ENCODE data around the gene CNOT6. TPM values are rescaled to one million over a fixed set of nuclear protein-coding genes. Genes with fewer than 3 reads are reported as not detected.

CNOT6 gene
- total RNA-seq, 1 experiment from 2014 or later, result 59.1 TPM

DNA sequence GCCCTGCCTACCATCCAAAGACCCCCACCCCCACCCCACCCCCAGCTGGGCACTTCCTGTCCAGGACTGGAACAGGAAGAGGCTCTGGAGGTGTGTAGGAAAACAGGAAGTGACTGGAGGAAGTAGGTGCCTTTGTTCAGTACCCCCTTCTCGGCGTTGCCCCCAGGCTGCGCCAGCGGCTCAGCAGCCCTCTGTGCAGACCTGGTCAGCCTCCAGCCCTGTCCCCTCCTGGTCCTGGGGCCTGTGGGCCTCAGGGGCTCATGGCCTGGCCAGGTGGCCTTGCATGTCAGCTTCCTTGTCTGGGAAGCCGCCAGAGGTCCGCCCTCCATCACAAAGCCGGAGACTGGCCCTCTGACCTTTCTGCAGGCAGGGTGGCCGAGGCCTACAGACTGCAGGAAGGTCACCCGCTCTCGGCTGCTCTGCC is 129.2 kb downstream of the CNOT6 start:
- no TSS peak for BruUV-seq (replicated peaks)
- no peak overlapping the region for H3K4me3 ChIP-seq (replicated peaks in 1 of 2; ENCODE audit: low read depth in 1 of 2, low read length in 2 of 2)
- no peaks in the 10 kb centered on the region for H3K79me2 ChIP-seq (ENCODE audit: insufficient read depth, low read length)
- no peaks in the 10 kb centered on the region for H3K9me2 ChIP-seq (ENCODE audit: insufficient read depth)
- ATAC-seq (no peak), DNase-seq (ENCODE audit: low read depth, low spot score) (no peak)
- H3K4me2 ChIP-seq (ENCODE audit: low read length), result no peak overlapping the region
- H3K27ac ChIP-seq (ENCODE audit: low read depth, low read length), result no peak overlapping the region; the same call in 1 of the 2 replicates
- CTCF ChIA-PET, result no interaction called here
- H3K9ac ChIP-seq (ENCODE audit: low read length), result no peak overlapping the region
- H3K27me3 ChIP-seq (ENCODE audit: insufficient read depth, low read length), result no peaks in the 10 kb centered on the region
- POLR2A ChIA-PET, result no interaction called here
- no peak overlapping the region for H2AFZ ChIP-seq (ENCODE audit: low read depth, low read length, poor library complexity, severe bottlenecking)
- no peaks in the 10 kb centered on the region for H4K20me1 ChIP-seq (ENCODE audit: insufficient read depth)
- H3K4me1 ChIP-seq (ENCODE audit: control insufficient read depth in 1 of 2, insufficient read depth in 2 of 2, low read length in 2 of 2), result no peaks in the 10 kb centered on the region
- H3K36me3 ChIP-seq (ENCODE audit: control insufficient read depth in 1 of 2, insufficient read depth in 2 of 2, low read length in 2 of 2), result no peaks in the 10 kb centered on the region
- RAD21 ChIA-PET (ENCODE audit: low non-redundant PET in 1 of 2, low total read pairs in 2 of 2, uncharacterized antibody in 2 of 2, unreplicated experiment in 2 of 2), result no interaction called here
- TF ChIP-seq CBX3 (IDR thresholded peaks at IDR 0.05; ENCODE audit: low read depth) (no peak), JUND (IDR thresholded peaks at IDR 0.05) (no peak), RAD21 (IDR thresholded peaks at IDR 0.05; ENCODE audit: low read depth) (no peak), POLR2A (IDR thresholded peaks at IDR 0.05; ENCODE audit: borderline replicate concordance, extremely low read depth, insufficient read depth, insufficient read length) (no peak), ZNF274 (IDR thresholded peaks at IDR 0.05; ENCODE audit: low read depth, low read length) (no peak), ELF1 (IDR thresholded peaks at IDR 0.05; ENCODE audit: borderline replicate concordance, low read depth) (no peak), SIN3A (IDR thresholded peaks at IDR 0.05; ENCODE audit: low read depth) (no peak), SP1 (IDR thresholded peaks at IDR 0.05; ENCODE audit: low read depth) (no peak), EZH2 (IDR thresholded peaks at IDR 0.05) (no peak), ZFX (IDR thresholded peaks at IDR 0.05) (no peak)
- TF ChIP-seq, protein P1, sequence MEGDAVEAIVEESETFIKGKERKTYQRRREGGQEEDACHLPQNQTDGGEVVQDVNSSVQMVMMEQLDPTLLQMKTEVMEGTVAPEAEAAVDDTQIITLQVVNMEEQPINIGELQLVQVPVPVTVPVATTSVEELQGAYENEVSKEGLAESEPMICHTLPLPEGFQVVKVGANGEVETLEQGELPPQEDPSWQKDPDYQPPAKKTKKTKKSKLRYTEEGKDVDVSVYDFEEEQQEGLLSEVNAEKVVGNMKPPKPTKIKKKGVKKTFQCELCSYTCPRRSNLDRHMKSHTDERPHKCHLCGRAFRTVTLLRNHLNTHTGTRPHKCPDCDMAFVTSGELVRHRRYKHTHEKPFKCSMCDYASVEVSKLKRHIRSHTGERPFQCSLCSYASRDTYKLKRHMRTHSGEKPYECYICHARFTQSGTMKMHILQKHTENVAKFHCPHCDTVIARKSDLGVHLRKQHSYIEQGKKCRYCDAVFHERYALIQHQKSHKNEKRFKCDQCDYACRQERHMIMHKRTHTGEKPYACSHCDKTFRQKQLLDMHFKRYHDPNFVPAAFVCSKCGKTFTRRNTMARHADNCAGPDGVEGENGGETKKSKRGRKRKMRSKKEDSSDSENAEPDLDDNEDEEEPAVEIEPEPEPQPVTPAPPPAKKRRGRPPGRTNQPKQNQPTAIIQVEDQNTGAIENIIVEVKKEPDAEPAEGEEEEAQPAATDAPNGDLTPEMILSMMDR (IDR thresholded peaks at IDR 0.05 in 2 of 3, conservative IDR thresholded peaks at IDR 0.05 in 1 of 3; ENCODE audit: borderline replicate concordance in 1 of 3, insufficient read depth in 1 of 3, low read depth in 2 of 3, low read length in 2 of 3), result no peak
- intact Hi-C loops (cut with micrococcal nuclease), result no loop called here
- H3K9me3 ChIP-seq (ENCODE audit: control insufficient read depth in 1 of 2, insufficient read depth in 1 of 2, low read depth in 1 of 2, low read length in 2 of 2), result no peaks in the 10 kb centered on the region

DNA sequence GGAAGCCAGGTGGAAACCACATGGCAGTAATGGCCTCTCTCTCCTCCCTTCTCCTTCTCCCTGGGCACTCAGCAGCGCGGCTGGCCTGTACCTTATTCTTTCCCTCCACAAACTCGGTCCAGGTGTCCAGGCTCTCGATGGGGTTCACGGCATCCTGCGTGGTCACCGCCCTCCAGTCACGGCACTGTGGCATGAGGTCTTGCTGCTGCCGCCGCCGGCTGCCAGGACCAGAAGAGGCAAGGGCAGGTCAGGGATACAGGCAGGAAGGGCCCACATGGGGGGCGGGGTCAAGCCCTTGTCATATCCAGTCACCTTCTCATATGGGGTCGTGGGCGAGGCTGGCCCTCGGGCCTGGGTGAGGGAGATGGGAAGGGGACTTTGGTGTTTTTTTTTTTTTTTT is 129.7 kb downstream of the CNOT6 start:
- POLR2A ChIA-PET, result no interaction called here
- Histone ChIP-seq H3K4me3 (replicated peaks in 1 of 2; ENCODE audit: low read depth in 1 of 2, low read length in 2 of 2) (no peak overlapping the region), H3K4me2 (ENCODE audit: low read length) (no peak overlapping the region), H2AFZ (ENCODE audit: low read depth, low read length, poor library complexity, severe bottlenecking) (no peak overlapping the region), H3K36me3 (ENCODE audit: control insufficient read depth in 1 of 2, insufficient read depth in 2 of 2, low read length in 2 of 2) (no peaks in the 10 kb centered on the region), H3K27me3 (ENCODE audit: insufficient read depth, low read length) (no peaks in the 10 kb centered on the region), H3K79me2 (ENCODE audit: insufficient read depth, low read length) (no peaks in the 10 kb centered on the region), H3K9me2 (ENCODE audit: insufficient read depth) (no peaks in the 10 kb centered on the region), H3K27ac (ENCODE audit: low read depth, low read length) (no peak overlapping the region; the same call in 1 of the 2 replicates), H3K4me1 (ENCODE audit: control insufficient read depth in 1 of 2, insufficient read depth in 2 of 2, low read length in 2 of 2) (no peaks in the 10 kb centered on the region), H3K9me3 (ENCODE audit: control insufficient read depth in 1 of 2, insufficient read depth in 1 of 2, low read depth in 1 of 2, low read length in 2 of 2) (no peaks in the 10 kb centered on the region), H4K20me1 (ENCODE audit: insufficient read depth) (no peaks in the 10 kb centered on the region), H3K9ac (ENCODE audit: low read length) (no peak overlapping the region)
- TF ChIP-seq EZH2 (IDR thresholded peaks at IDR 0.05) (no peak), YY1 (IDR thresholded peaks at IDR 0.05; ENCODE audit: extremely low read depth, insufficient replicate concordance, low read depth, low read length) (no peak), SRF (IDR thresholded peaks at IDR 0.05; ENCODE audit: low read depth) (no peak)
- TF ChIP-seq, protein P1 (IDR thresholded peaks at IDR 0.05 in 2 of 3, conservative IDR thresholded peaks at IDR 0.05 in 1 of 3; ENCODE audit: borderline replicate concordance in 1 of 3, insufficient read depth in 1 of 3, low read depth in 2 of 3, low read length in 2 of 3), result no peak
- TF ChIP-seq, protein P2, sequence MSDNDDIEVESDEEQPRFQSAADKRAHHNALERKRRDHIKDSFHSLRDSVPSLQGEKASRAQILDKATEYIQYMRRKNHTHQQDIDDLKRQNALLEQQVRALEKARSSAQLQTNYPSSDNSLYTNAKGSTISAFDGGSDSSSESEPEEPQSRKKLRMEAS (IDR thresholded peaks at IDR 0.05), result no peak
- RAD21 ChIA-PET (ENCODE audit: low non-redundant PET in 1 of 2, low total read pairs in 2 of 2, uncharacterized antibody in 2 of 2, unreplicated experiment in 2 of 2), result no interaction called here
- ATAC-seq (no peak), DNase-seq (ENCODE audit: low read depth, low spot score) (no peak)
- CTCF ChIA-PET, result no interaction called here
- BruUV-seq (replicated peaks), result no TSS peak
- intact Hi-C loops (cut with micrococcal nuclease), result no loop called here

All from HCT116 (cell line).